Omental fat pad (tissue), 4 donors: ENCODE data around the gene KCNQ5. TPM values are rescaled to one million over a fixed set of nuclear protein-coding genes. Genes with fewer than 3 reads are reported as not detected.

Experiments used
- ATAC-seq: fragments of 150-250 bp; one replicate; pipeline ENCODE4 v1.9.1; 2016; ENCODE audit warnings: mild to moderate bottlenecking, moderate library complexity; ENCODE audit not compliant: low FRiP score
- DNase-seq: peaks from one replicate; pipeline ENCODE4 v3.0.0-alpha.2; 2019; ENCODE audit warnings: low spot score
- CTCF ChIP-seq, 3 donors: fragments of 450-650 bp; IDR thresholded peaks; one replicate each; pipeline ENCODE4 v1.5.1; 2016 to 2017; ENCODE audit warnings: antibody characterized with exemption in 3 of 3, mild to moderate bottlenecking in 3 of 3, moderate library complexity in 2 of 3
- total RNA-seq, 4 donors: library from RNA; depleted of rRNA; stranded (reverse); fragments of >200 nt; gene quantifications; one replicate each; pipeline ENCODE4 v1.1.0, GENCODE V29; 2016

KCNQ5 gene
- total RNA-seq, 4 donors from 2014 or later: 0.16 to 0.24 TPM; not detected in 2

DNA sequence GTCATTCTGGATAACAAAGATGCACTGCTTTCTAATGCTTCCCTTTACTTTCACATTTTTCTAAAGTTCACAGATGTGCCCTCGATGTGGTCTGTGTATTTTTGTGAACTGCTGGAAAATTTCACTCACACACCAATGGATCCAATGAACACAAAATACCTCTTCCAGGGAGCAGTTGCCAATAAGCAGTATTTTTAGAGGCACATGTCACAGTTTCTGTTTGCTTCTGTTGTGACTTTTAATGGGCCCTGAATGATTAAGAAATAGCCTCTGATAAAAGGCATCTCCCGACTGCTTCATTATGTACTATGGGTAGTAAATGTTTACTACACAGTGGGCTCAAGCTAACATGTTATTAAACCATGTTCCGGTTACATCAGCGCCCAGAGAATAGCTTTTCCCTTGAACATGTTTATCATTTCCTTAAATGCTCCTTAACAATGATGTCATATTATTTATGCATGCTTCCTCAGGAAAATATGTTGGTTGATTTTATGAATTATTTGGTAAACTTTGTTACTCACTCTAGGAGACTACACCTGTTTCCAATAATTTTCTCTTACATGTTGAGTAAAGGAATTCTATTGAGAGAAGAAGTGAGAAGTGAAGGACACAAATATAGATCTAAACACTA is 188.0 kb downstream of the KCNQ5 start:
- TF ChIP-seq CTCF (IDR thresholded peaks at IDR 0.05): no peak
- DNase-seq: no peak

GRCh38 chr6:72810571-72811280 is 188.9 kb downstream of the KCNQ5 start:
- DNase-seq: no peak
- ATAC-seq: no peak
- TF ChIP-seq CTCF (IDR thresholded peaks at IDR 0.05): no peak

More for the DNA sequence above, 188.0 kb downstream of the KCNQ5 start:
- ATAC-seq: no peak

- TF ChIP-seq CTCF (IDR thresholded peaks at IDR 0.05): no peak
- DNase-seq (no peak), ATAC-seq (no peak)
These were observed 190.1 kb downstream of the KCNQ5 start for GRCh38 chr6:72811971-72812421.

- no peak for TF ChIP-seq CTCF (IDR thresholded peaks at IDR 0.05)
- DNase-seq: no peak
- no peak for ATAC-seq
These were observed 192.1 kb downstream of the KCNQ5 start for GRCh38 chr6:72813807-72814596.

- no peak for TF ChIP-seq CTCF (IDR thresholded peaks at IDR 0.05)
- ATAC-seq (no peak), DNase-seq (no peak)
These were observed 194.2 kb downstream of the KCNQ5 start for GRCh38 chr6:72816022-72816421.

DNA sequence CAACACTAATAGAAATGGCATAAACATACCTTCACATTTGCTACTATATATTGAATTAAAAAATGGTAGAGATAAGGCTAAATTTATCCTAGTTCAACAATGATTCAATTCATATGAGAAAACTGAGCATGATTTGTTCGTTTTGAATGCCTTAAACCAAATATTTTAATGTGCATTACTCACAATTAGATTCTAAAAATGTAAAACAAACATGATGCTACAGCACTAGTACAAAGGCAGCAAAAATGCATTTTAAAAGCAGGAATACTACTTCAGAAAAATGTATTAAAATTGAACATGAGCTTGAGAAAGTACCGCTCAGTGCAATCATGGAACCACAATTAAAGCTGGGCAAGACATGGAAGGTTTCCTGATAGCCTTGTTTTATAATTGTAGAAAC is 195.3 kb downstream of the KCNQ5 start:
- DNase-seq (no peak), ATAC-seq (no peak)
- TF ChIP-seq CTCF (IDR thresholded peaks at IDR 0.05): no peak
